HPDE6-E6E7 (cell line): Measurements from ENCODE around the gene FUZ.

Experiments used
- DNase-seq: peaks from one replicate; pipeline ENCODE4 v3.0.0; 2011; ENCODE audit warnings: missing footprints; ENCODE audit errors: extremely low spot score

The FUZ gene

GRCh38 chr19:49812997-49813861, at the start of gene FUZ:
Gene FUZ, minus strand, starts transcription at chr19:49813292. Its CDS starts 186 bp downstream, at chr19:49813106.
- peak; percentile 89 for DNase-seq

- DNase-seq = no peak
Observed at GRCh38 chr19:49862391-49863253, 49.5 kb upstream of the FUZ start.

- DNase-seq = no peak
Observed at GRCh38 chr19:49861541-49862378, 48.7 kb upstream of the FUZ start.

GRCh38 chr19:49861107-49861506, 48.0 kb upstream of the FUZ start:
- no peak for DNase-seq

GRCh38 chr19:49860336-49861102, 47.4 kb upstream of the FUZ start:
- DNase-seq = no peak

GRCh38 chr19:49859682-49860335, 46.7 kb upstream of the FUZ start:
- no peak for DNase-seq

GRCh38 chr19:49858088-49858985, 45.2 kb upstream of the FUZ start:
- no peak for DNase-seq

GRCh38 chr19:49857838-49858087, 44.7 kb upstream of the FUZ start:
- DNase-seq = no peak

GRCh38 chr19:49857061-49857837, 44.2 kb upstream of the FUZ start:
- no peak for DNase-seq

- no peak for DNase-seq
Observed at GRCh38 chr19:49856574-49857021, 43.5 kb upstream of the FUZ start.

GRCh38 chr19:49855676-49856573, 42.8 kb upstream of the FUZ start:
- DNase-seq = no peak

GRCh38 chr19:49855277-49855675, 42.2 kb upstream of the FUZ start:
- DNase-seq = no peak

GRCh38 chr19:49854378-49855263, 41.5 kb upstream of the FUZ start:
- no peak for DNase-seq

- DNase-seq = no peak
Observed at GRCh38 chr19:49853852-49854377, 40.8 kb upstream of the FUZ start.

GRCh38 chr19:49852631-49853126, 39.6 kb upstream of the FUZ start:
- DNase-seq = no peak
